Measurements from ENCODE around the gene CCDC38.
"Not testable (repeated sequence)": the region's sequence is repeated elsewhere in the genome, so short reads cannot be mapped to it uniquely, and the experiment has no call there.

The CCDC38 gene

GRCh38 chr12:95881331-95881955 lies 61.0 kb downstream of the CCDC38 start:
- no peak for DNase-seq

- DNase-seq: no peak
These were observed 61.5 kb downstream of the CCDC38 start for GRCh38 chr12:95880895-95881294.

- no peak for DNase-seq
These were observed 64.8 kb downstream of the CCDC38 start for GRCh38 chr12:95877622-95878021.

- no peak for DNase-seq
These were observed 68.0 kb downstream of the CCDC38 start for GRCh38 chr12:95874452-95874851.

- no peak for DNase-seq
These were observed 71.5 kb downstream of the CCDC38 start for GRCh38 chr12:95870897-95871296.

- DNase-seq: no peak
These were observed 79.1 kb downstream of the CCDC38 start for GRCh38 chr12:95863337-95863736.

- DNase-seq: no peak
These were observed 80.4 kb downstream of the CCDC38 start for GRCh38 chr12:95862038-95862437.

GRCh38 chr12:95859947-95860850 lies 82.2 kb downstream of the CCDC38 start:
- DNase-seq: no peak

GRCh38 chr12:95859344-95859816 lies 83.0 kb downstream of the CCDC38 start:
- peak; percentile 34 for DNase-seq

GRCh38 chr12:95858451-95859343 lies 83.7 kb downstream of the CCDC38 start, which contains the start of gene SNRPF:
Gene SNRPF (plus strand): TSS chr12:95858952. CDS start chr12:95859074, 122 bp downstream.
- DNase-seq: peak; percentile 93

- no peak for DNase-seq
These were observed 84.6 kb downstream of the CCDC38 start for GRCh38 chr12:95857799-95858198.

GRCh38 chr12:95857156-95857555 lies 85.3 kb downstream of the CCDC38 start:
- DNase-seq: no peak

GRCh38 chr12:95852133-95852532 lies 90.3 kb downstream of the CCDC38 start:
- no peak for DNase-seq

- DNase-seq: no peak
These were observed 90.8 kb downstream of the CCDC38 start for GRCh38 chr12:95851606-95852005.

GRCh38 chr12:95848575-95849388 lies 93.6 kb downstream of the CCDC38 start:
- DNase-seq: no peak

- not testable (repeated sequence) for DNase-seq
These were observed 100.0 kb downstream of the CCDC38 start for GRCh38 chr12:95842426-95842825.

- no peak for DNase-seq
These were observed 104.3 kb downstream of the CCDC38 start for GRCh38 chr12:95838125-95838524.

- no peak for DNase-seq
These were observed 105.0 kb downstream of the CCDC38 start for GRCh38 chr12:95837240-95838038.

- DNase-seq: no peak
These were observed 105.7 kb downstream of the CCDC38 start for GRCh38 chr12:95836630-95837239.

GRCh38 chr12:95836185-95836609 lies 106.2 kb downstream of the CCDC38 start:
- no peak for DNase-seq

- DNase-seq: no peak
These were observed 107.8 kb downstream of the CCDC38 start for GRCh38 chr12:95834572-95834971.
